Measurements from ENCODE around the gene SLC35F3. TPM values are rescaled to one million over a fixed set of nuclear protein-coding genes. Genes with fewer than 3 reads are reported as not detected.

Gene SLC35F3
- total RNA-seq, 1 experiment from 2014 or later: 0.94 TPM

- no peak for TF ChIP-seq ZNF281 (CRISPR knock-in tag; IDR thresholded peaks at IDR 0.05)
These were observed 269.5 kb downstream of the SLC35F3 start (continued) for GRCh38 chr1:234173968-234174367.

GRCh38 chr1:234175363-234175762 lies 270.9 kb downstream of the SLC35F3 start:
- peaks cover 22% of the 10 kb centered on the region for H3K9me3 Mint-ChIP-seq
- ATAC-seq (no peak), DNase-seq (ENCODE audit: low spot score) (no peak)
- H3K36me3 Mint-ChIP-seq: peaks cover 14% of the 10 kb centered on the region
- CTCF ChIA-PET: interaction anchor here (4.0 kb wide), 1 partner anchor 14 kb away, joined by 15 read pairs; no protein-coding TSS in a partner anchor
- POLR2A ChIA-PET: no interaction called here
- no peak overlapping the region for H3K27ac Mint-ChIP-seq
- H3K4me1 Mint-ChIP-seq: 0 out of 2 replicates have a peak, but pooled peaks cover 2% of the 10 kb centered on the region
- no peak for TF ChIP-seq ERG (CRISPR knock-in tag; IDR thresholded peaks at IDR 0.05)
- TF ChIP-seq E2F4 (CRISPR knock-in tag; IDR thresholded peaks at IDR 0.05; ENCODE audit: borderline replicate concordance, low read depth): no peak
- TF ChIP-seq ATF2 (CRISPR knock-in tag; IDR thresholded peaks at IDR 0.05; ENCODE audit: borderline replicate concordance, low read depth): no peak
- TF ChIP-seq ESRRA (CRISPR knock-in tag; IDR thresholded peaks at IDR 0.05; ENCODE audit: borderline replicate concordance): no peak
- no peak for TF ChIP-seq E2F1 (CRISPR knock-in tag; IDR thresholded peaks at IDR 0.05)
- TF ChIP-seq CREB1 (CRISPR knock-in tag; IDR thresholded peaks at IDR 0.05): no peak
- no peak for TF ChIP-seq NR2C2 (CRISPR knock-in tag; IDR thresholded peaks at IDR 0.05)
- no peak for TF ChIP-seq HMGXB4 (CRISPR knock-in tag; IDR thresholded peaks at IDR 0.05)
- TF ChIP-seq ATF3 (CRISPR knock-in tag; conservative IDR thresholded peaks at IDR 0.05): no peak
- no peak overlapping the region for H3K4me3 Mint-ChIP-seq
- peaks cover 3% of the 10 kb centered on the region for H3K27me3 Mint-ChIP-seq (ENCODE audit: low read depth)

- peaks cover 3% of the 10 kb centered on the region for H3K27me3 Mint-ChIP-seq (ENCODE audit: low read depth)
- no peak overlapping the region for H3K4me3 Mint-ChIP-seq
- ATAC-seq: no peak
- peaks cover 22% of the 10 kb centered on the region for H3K9me3 Mint-ChIP-seq
- no peak overlapping the region for H3K27ac Mint-ChIP-seq
- CTCF ChIA-PET: interaction anchor here (4.0 kb wide), 1 partner anchor 13 kb away, joined by 15 read pairs; no protein-coding TSS in a partner anchor
- POLR2A ChIA-PET: no interaction called here
- H3K36me3 Mint-ChIP-seq: peaks cover 14% of the 10 kb centered on the region
- DNase-seq (ENCODE audit: low spot score): no peak
- H3K4me1 Mint-ChIP-seq: 0 out of 2 replicates have a peak, but pooled peaks cover 2% of the 10 kb centered on the region
- TF ChIP-seq ZNF423 (CRISPR knock-in tag; IDR thresholded peaks at IDR 0.05) (no peak), ZNF232 (CRISPR knock-in tag; IDR thresholded peaks at IDR 0.05) (no peak), GABPB1 (CRISPR knock-in tag; IDR thresholded peaks at IDR 0.05) (no peak), FOXJ3 (CRISPR knock-in tag; IDR thresholded peaks at IDR 0.05; ENCODE audit: borderline replicate concordance) (no peak), ZNF512 (CRISPR knock-in tag; IDR thresholded peaks at IDR 0.05; ENCODE audit: borderline replicate concordance) (no peak), TP53 (CRISPR knock-in tag; IDR thresholded peaks at IDR 0.05) (no peak), TEAD4 (CRISPR knock-in tag; IDR thresholded peaks at IDR 0.05) (no peak)
These were observed 271.5 kb downstream of the SLC35F3 start for GRCh38 chr1:234176000-234176399.
